SIG-M5 (cell line): ENCODE data around the gene B3GALT5.

Source experiments
- DNase-seq: peaks from one replicate; lab custom pipeline; 2025; lab: John Stamatoyannopoulos, UW

B3GALT5 gene

GRCh38 chr21:39700318-39700717 lies 87.6 kb downstream of the B3GALT5 start:
- DNase-seq = no peak

GRCh38 chr21:39703578-39703977 lies 90.8 kb downstream of the B3GALT5 start:
- DNase-seq = no peak

GRCh38 chr21:39705849-39706248 lies 93.1 kb downstream of the B3GALT5 start:
- DNase-seq = no peak

- DNase-seq = no peak
Observed at GRCh38 chr21:39707316-39707715, 94.6 kb downstream of the B3GALT5 start.

- DNase-seq = no peak
Observed at GRCh38 chr21:39710866-39711265, 98.1 kb downstream of the B3GALT5 start.

GRCh38 chr21:39712273-39712672 lies 99.5 kb downstream of the B3GALT5 start:
- no peak for DNase-seq

- DNase-seq = no peak
Observed at GRCh38 chr21:39712976-39713375, 100.2 kb downstream of the B3GALT5 start.

GRCh38 chr21:39713905-39714304 lies 101.2 kb downstream of the B3GALT5 start:
- no peak for DNase-seq

GRCh38 chr21:39714331-39714730 lies 101.6 kb downstream of the B3GALT5 start:
- DNase-seq = no peak

- no peak for DNase-seq
Observed at GRCh38 chr21:39715804-39716397, 103.2 kb downstream of the B3GALT5 start.

- no peak for DNase-seq
Observed at GRCh38 chr21:39720126-39720778, 107.5 kb downstream of the B3GALT5 start.

- no peak for DNase-seq
Observed at GRCh38 chr21:39721885-39722284, 109.1 kb downstream of the B3GALT5 start.
